MCF 10A (cell line): Measurements from ENCODE around the gene OR5D16. TPM values are rescaled to one million over a fixed set of nuclear protein-coding genes. Genes with fewer than 3 reads are reported as not detected.
"Not testable (repeated sequence)": the region's sequence is repeated elsewhere in the genome, so short reads cannot be mapped to it uniquely, and the experiment has no call there.

Experiments used
- BruUV-seq: library from RNA; stranded (reverse); fragments of 400-500 nt; replicated peaks from 2 replicates; lab custom pipeline; 2021; lab: Mats Ljungman, UMichigan
- CTCF ChIA-PET: fragments of 300-600 bp; sonication (Branson Sonifier 250); formaldehyde crosslinking; extraction: SDS; loops from one replicate; lab custom pipeline; 2021; ENCODE audit warnings: antibody characterized with exemption, inconsistent platforms; lab: Yijun Ruan, JAX
- POLR2A ChIA-PET: fragments of 300-600, 350-650 bp; sonication (Branson Sonifier 250); formaldehyde crosslinking; extraction: SDS; loops from one replicate; lab custom pipeline; 2020; ENCODE audit warnings: antibody characterized with exemption, inconsistent platforms; lab: Yijun Ruan, JAX
- DNase-seq: peaks from one replicate; pipeline ENCODE4 v3.0.0-alpha.2; 2018; ENCODE audit not compliant: unreplicated experiment
- H3K27ac Mint-ChIP-seq: one replicate; pipeline ENCODE4 v1.8.0; 2022; ENCODE audit warnings: mild to moderate bottlenecking, low read depth, mixed read lengths; ENCODE audit not compliant: unreplicated experiment
- H3K27me3 Mint-ChIP-seq: one replicate; pipeline ENCODE4 v1.8.0; 2022; ENCODE audit warnings: mixed read lengths; ENCODE audit not compliant: insufficient read depth, unreplicated experiment
- H3K36me3 Mint-ChIP-seq: one replicate; pipeline ENCODE4 v1.8.0; 2022; ENCODE audit warnings: mild to moderate bottlenecking, moderate library complexity, mixed read lengths; ENCODE audit not compliant: insufficient read depth, unreplicated experiment
- H3K4me1 Mint-ChIP-seq: one replicate; pipeline ENCODE4 v1.8.0; 2022; ENCODE audit warnings: mixed read lengths; ENCODE audit not compliant: insufficient read depth, unreplicated experiment
- H3K4me3 Mint-ChIP-seq: one replicate; pipeline ENCODE4 v1.8.0; 2022; ENCODE audit warnings: mild to moderate bottlenecking, moderate library complexity, mixed read lengths; ENCODE audit not compliant: unreplicated experiment
- H3K9me3 Mint-ChIP-seq: one replicate; pipeline ENCODE4 v1.8.0; 2022; ENCODE audit warnings: mixed read lengths; ENCODE audit not compliant: unreplicated experiment
- CTCF ChIP-seq: fragments of 200-600 bp; IDR thresholded peaks from one replicate; pipeline ENCODE4 v1.8.0; 2022; ENCODE audit warnings: antibody characterized with exemption, mild to moderate bottlenecking; ENCODE audit not compliant: unreplicated experiment
- intact Hi-C: fragments of 100-400 bp; cut with micrococcal nuclease; formaldehyde crosslinking; loops from 2 replicates; pipeline ENCODE4 v1.14.1; 2022
- total RNA-seq: library from RNA; stranded (reverse); gene quantifications from 2 replicates; pipeline ENCODE4 v1.2.3, GENCODE V29; 2022

OR5D16 gene
- total RNA-seq, 1 experiment from 2014 or later: not detected

- BruUV-seq: no TSS peak
- POLR2A ChIA-PET: interaction anchor here (0.7 kb wide), 1 partner anchor 480 kb away, joined by 4 read pairs; no protein-coding TSS in a partner anchor
- no peak for TF ChIP-seq CTCF
- CTCF ChIA-PET: no interaction called here
- Mint-ChIP-seq H3K36me3 (no peaks in the 10 kb centered on the region), H3K4me1 (no peaks in the 10 kb centered on the region), H3K9me3 (peaks cover 28% of the 10 kb centered on the region), H3K27ac (no peak overlapping the region), H3K27me3 (no peaks in the 10 kb centered on the region), H3K4me3 (no peak overlapping the region)
- intact Hi-C loops: no loop called here
- DNase-seq: no peak
Observed at GRCh38 chr11:55847453-55847852, 8.9 kb downstream of the OR5D16 start.

GRCh38 chr11:55849037-55849436 lies 10.5 kb downstream of the OR5D16 start:
- no peaks in the 10 kb centered on the region for H3K36me3 Mint-ChIP-seq
- CTCF ChIA-PET: no interaction called here
- no peaks in the 10 kb centered on the region for H3K4me1 Mint-ChIP-seq
- H3K27me3 Mint-ChIP-seq: no peaks in the 10 kb centered on the region
- no peak for DNase-seq
- no TSS peak for BruUV-seq
- no peak overlapping the region for H3K27ac Mint-ChIP-seq
- no peak for TF ChIP-seq CTCF
- intact Hi-C loops: no loop called here
- POLR2A ChIA-PET: no interaction called here
- H3K9me3 Mint-ChIP-seq: peaks cover 43% of the 10 kb centered on the region
- H3K4me3 Mint-ChIP-seq: no peak overlapping the region

GRCh38 chr11:55852141-55852540 lies 13.6 kb downstream of the OR5D16 start:
- ChIA-PET CTCF (interaction anchor here (0.6 kb wide), 1 partner anchor 14 kb away, joined by 3 read pairs; no protein-coding TSS in a partner anchor), POLR2A (no interaction called here)

GRCh38 chr11:55854704-55855103 lies 16.2 kb downstream of the OR5D16 start:
- Mint-ChIP-seq H3K9me3 (peaks cover 37% of the 10 kb centered on the region), H3K27ac (no peak overlapping the region), H3K27me3 (no peaks in the 10 kb centered on the region), H3K36me3 (no peaks in the 10 kb centered on the region), H3K4me3 (no peak overlapping the region), H3K4me1 (no peaks in the 10 kb centered on the region)
- TF ChIP-seq CTCF: no peak
- BruUV-seq: no TSS peak
- no peak for DNase-seq
- CTCF ChIA-PET: no interaction called here
- POLR2A ChIA-PET: no interaction called here
- intact Hi-C loops: no loop called here

More at GRCh38 chr11:55852141-55852540, 13.6 kb downstream of the OR5D16 start:
- Mint-ChIP-seq H3K4me1 (no peaks in the 10 kb centered on the region), H3K4me3 (no peak overlapping the region), H3K9me3 (peaks cover 44% of the 10 kb centered on the region), H3K27ac (no peak overlapping the region), H3K36me3 (no peaks in the 10 kb centered on the region), H3K27me3 (no peaks in the 10 kb centered on the region)
- intact Hi-C loops: no loop called here
- no peak for TF ChIP-seq CTCF
- no TSS peak for BruUV-seq
- DNase-seq: no peak

- H3K9me3 Mint-ChIP-seq: peaks cover 12% of the 10 kb centered on the region
- H3K4me3 Mint-ChIP-seq, BruUV-seq, CTCF ChIA-PET, H3K36me3 Mint-ChIP-seq, intact Hi-C loops, H3K27me3 Mint-ChIP-seq, H3K4me1 Mint-ChIP-seq, POLR2A ChIA-PET, H3K27ac Mint-ChIP-seq, DNase-seq: not testable (repeated sequence)
Observed at GRCh38 chr11:55867354-55867753, 28.8 kb downstream of the OR5D16 start.

- H3K4me1 Mint-ChIP-seq, H3K9me3 Mint-ChIP-seq, BruUV-seq: not testable (repeated sequence)
Observed at GRCh38 chr11:55872731-55873130, 34.2 kb downstream of the OR5D16 start.

More at GRCh38 chr11:55872731-55873130, 34.2 kb downstream of the OR5D16 start:
- H3K27me3 Mint-ChIP-seq, CTCF ChIA-PET, H3K36me3 Mint-ChIP-seq, H3K4me3 Mint-ChIP-seq, DNase-seq, H3K27ac Mint-ChIP-seq, intact Hi-C loops, POLR2A ChIA-PET: not testable (repeated sequence)
